Stimulated activated naive CD4-positive, alpha-beta T cell (primary cell): ENCODE data around the gene CACNG7.
A peak's percentile ranks its signal among the peaks of the same experiment; 100 is the strongest.

Experiments used
- DNase-seq, 6 experiments: peaks; one replicate each; lab custom pipeline; 2025; lab: John Stamatoyannopoulos, UW

CACNG7 gene

GRCh38 chr19:53878776-53879139 is 30.3 kb upstream of the CACNG7 start:
- DNase-seq = no peak

- DNase-seq = peak; percentile 61 to 79 (median 69)
Observed at GRCh38 chr19:53879140-53880081, 29.7 kb upstream of the CACNG7 start.

GRCh38 chr19:53880711-53881481 is 28.2 kb upstream of the CACNG7 start:
- no peak for DNase-seq

GRCh38 chr19:53881482-53882390 is 27.3 kb upstream of the CACNG7 start, which contains the start of gene PRKCG:
PRKCG (plus strand) TSS chr19:53882197; CDS start chr19:53882495, 298 bp downstream.
- DNase-seq = peak; percentile 45 to 80 (median 72)

GRCh38 chr19:53882391-53883050 is 26.6 kb upstream of the CACNG7 start:
- DNase-seq = no peak

GRCh38 chr19:53883231-53883661 is 25.8 kb upstream of the CACNG7 start:
- peak in 3 of 6 experiments; percentile 24 to 53 (median 45) for DNase-seq

GRCh38 chr19:53883741-53884140 is 25.3 kb upstream of the CACNG7 start:
- DNase-seq = no peak

GRCh38 chr19:53884256-53884655 is 24.8 kb upstream of the CACNG7 start:
- DNase-seq = no peak

- DNase-seq = no peak
Observed at GRCh38 chr19:53885036-53885435, 24.0 kb upstream of the CACNG7 start.

GRCh38 chr19:53892301-53892980 is 16.6 kb upstream of the CACNG7 start:
- DNase-seq = no peak

GRCh38 chr19:53892981-53893325 is 16.1 kb upstream of the CACNG7 start:
- no peak for DNase-seq

GRCh38 chr19:53894707-53895106 is 14.4 kb upstream of the CACNG7 start:
- no peak for DNase-seq

GRCh38 chr19:53896682-53897081 is 12.4 kb upstream of the CACNG7 start:
- no peak for DNase-seq

GRCh38 chr19:53897459-53897858 is 11.6 kb upstream of the CACNG7 start:
- no peak for DNase-seq

GRCh38 chr19:53898166-53898565 is 10.9 kb upstream of the CACNG7 start:
- DNase-seq = no peak

GRCh38 chr19:53898636-53899341 is 10.3 kb upstream of the CACNG7 start:
- DNase-seq = no peak

GRCh38 chr19:53900191-53900860 is 8.8 kb upstream of the CACNG7 start:
- DNase-seq = no peak

GRCh38 chr19:53903055-53903680 is 5.9 kb upstream of the CACNG7 start:
- DNase-seq = peak in 5 of 6 experiments; percentile 12 to 66 (median 32)

GRCh38 chr19:53904909-53905308 is 4.2 kb upstream of the CACNG7 start:
- no peak for DNase-seq
